HEK293T (cell line): ENCODE results near the gene CD37.

Source experiments
- ARNT ChIP-seq: fragments of 450-650 bp; IDR thresholded peaks from 2 replicates; pipeline ENCODE4 v1.6.1; 2017; ENCODE audit warnings: mild to moderate bottlenecking
- ELF4 ChIP-seq: fragments of 450-650 bp; IDR thresholded peaks from 2 replicates; pipeline ENCODE4 v1.6.1; 2017; ENCODE audit warnings: antibody characterized with exemption
- HDGF ChIP-seq: fragments of 450-650 bp; IDR thresholded peaks from 2 replicates; pipeline ENCODE4 v1.6.1; 2017; ENCODE audit warnings: antibody characterized with exemption, borderline replicate concordance
- NFRKB ChIP-seq: fragments of 450-650 bp; IDR thresholded peaks from 2 replicates; pipeline ENCODE4 v1.6.1; 2016; ENCODE audit warnings: mild to moderate bottlenecking, moderate library complexity
- ZNF384 ChIP-seq: fragments of 450-650 bp; IDR thresholded peaks from 2 replicates; pipeline ENCODE4 v1.6.1; 2016

GRCh38 chr19:49364083-49364737 is 29.0 kb downstream of the CD37 start:
- no peak for TF ChIP-seq HDGF
- no peak for TF ChIP-seq ARNT
- no peak for TF ChIP-seq ZNF384
- no peak for TF ChIP-seq ELF4
- no peak for TF ChIP-seq NFRKB
